Activated CD4-positive, alpha-beta T cell treated with anti-CD3 and anti-CD28 coated beads for 24 hours (primary cell): ENCODE measurements around the gene SKI.

Experiments
- DNase-seq, 2 donors: peaks; one replicate each; pipeline ENCODE4 v3.0.0-alpha.2; 2020; ENCODE audit warnings: low read depth in 2 of 2

SKI gene

DNA sequence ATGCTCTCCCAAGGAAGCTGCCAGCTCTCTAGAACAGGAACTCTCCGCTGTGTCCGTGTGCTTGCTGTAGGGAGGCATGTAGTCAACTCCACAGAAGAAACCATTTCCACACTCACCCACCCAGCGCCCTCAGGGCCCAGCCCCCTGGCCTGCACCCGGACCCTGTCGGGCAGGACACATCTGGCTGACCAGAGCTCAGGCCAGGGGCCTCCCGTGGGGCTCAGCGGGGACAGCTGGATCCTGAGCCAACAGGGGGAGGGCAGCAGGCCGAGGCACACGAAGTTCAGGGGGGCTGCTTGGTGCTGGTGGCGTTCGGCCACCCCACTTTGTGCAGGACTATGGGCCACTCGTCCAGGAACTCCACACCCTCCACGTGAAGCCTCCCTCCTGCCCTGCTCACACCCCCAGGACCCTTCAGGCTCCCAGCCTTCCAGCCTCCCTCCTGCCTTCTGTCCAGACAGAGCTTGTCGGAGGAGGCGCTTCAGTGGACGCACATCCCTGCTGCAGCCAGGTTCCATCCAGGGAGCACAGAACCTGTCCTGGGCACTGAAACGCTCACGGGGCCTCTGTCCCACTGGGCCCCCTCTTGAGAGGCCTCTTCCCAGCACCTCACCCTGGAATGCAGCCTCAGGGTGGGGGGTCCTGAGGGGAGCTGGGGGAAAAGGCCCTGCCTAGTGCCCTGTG lies 18.6 kb upstream of the SKI start:
- DNase-seq: no peak

GRCh38 chr1:2210084-2210653 lies 17.9 kb upstream of the SKI start:
- no peak for DNase-seq

DNA sequence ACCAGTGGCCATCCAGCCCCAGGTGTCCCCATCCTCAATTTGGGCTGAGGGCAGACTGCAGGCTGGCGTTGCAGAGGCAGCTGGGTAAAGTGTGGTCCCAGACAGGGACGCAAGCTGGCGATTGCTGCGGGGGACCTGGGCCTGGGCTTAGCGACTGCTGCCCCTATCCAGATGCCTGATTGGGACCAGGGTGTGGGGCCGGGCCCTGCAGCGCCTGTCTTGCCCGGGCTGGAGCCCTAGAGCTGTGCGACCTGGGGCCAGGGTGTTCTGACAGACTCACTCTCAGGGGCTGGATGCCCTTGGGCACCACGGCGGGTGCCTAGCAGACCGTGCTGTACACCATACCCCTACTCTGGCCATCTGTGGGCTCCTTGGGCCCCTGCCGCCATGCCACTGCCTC lies 17.3 kb upstream of the SKI start:
- no peak for DNase-seq

DNA sequence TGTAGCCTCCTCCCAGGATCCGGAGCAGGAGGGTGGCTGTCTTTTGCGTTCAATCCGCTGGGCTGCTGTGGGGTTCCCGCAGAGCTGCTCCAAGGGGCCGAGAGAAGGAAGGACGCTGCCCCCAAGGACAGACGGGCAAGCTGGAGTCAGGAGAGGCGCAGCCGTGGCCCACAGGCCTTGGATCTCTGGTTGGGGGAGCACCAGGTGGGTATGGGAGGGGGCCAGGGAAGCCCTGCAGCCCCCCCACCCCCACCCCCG lies 15.9 kb upstream of the SKI start:
- no peak for DNase-seq

GRCh38 chr1:2212532-2213491 lies 15.3 kb upstream of the SKI start:
- DNase-seq: peak in 1 of 2 donors; percentile 36

GRCh38 chr1:2213576-2214505 lies 14.3 kb upstream of the SKI start:
- no peak for DNase-seq

DNA sequence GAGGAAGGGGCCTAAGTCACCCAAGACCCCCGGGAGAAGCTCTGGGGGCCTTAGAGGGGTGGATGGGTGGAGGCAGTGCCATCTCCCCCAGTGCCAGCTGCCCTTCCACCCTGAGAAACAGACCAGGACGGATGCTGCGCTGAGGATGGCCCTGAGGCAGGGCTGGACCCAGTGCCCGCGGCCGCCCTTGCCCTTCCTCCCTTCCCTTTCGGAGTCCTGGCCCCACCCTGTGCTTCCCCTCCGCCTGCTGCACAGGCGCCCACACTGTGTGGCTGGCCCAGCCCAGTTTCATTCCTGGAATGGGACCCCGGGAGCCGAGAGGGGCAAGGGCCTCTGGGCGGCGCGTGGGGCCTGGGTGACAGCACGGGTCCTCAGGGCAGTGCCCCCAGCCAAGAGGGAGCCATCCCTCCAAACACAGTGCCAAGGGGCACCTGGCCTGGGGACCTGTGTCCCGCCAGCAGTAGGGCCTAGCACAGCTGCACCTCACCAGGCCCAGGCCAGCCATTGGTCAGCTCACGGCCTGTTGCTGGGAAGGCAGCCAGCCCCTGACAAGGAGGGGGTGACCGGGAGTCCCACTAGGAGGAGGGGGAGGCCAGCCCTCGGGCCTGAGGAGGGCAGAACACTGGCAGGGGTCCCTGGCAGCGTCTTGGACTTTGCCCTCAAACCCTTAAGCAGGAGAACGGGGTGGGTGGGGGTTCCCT lies 13.4 kb upstream of the SKI start:
- no peak for DNase-seq

DNA sequence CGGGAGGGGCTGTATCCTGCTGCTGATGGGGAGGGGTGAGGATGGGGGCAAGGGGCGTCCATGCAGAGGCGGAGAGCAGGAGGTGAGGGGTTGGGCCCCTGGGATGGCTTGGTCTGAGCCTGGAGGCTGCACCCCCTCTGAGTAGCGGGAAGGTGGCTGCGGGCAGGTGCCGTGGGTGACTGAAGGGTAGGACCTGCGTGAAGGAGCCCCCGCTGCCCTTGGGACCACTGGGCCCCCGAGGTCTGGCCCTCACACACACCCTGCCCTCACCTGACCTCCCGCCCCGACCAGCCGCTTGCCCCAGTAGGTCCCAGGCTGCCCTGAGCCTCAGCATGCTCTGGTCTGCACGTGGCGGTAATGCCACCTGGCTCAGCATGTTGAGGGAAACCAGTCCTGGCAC lies 12.8 kb upstream of the SKI start:
- no peak for DNase-seq

- DNase-seq: no peak
These were observed 12.0 kb upstream of the SKI start for GRCh38 chr1:2215909-2216766.

DNA sequence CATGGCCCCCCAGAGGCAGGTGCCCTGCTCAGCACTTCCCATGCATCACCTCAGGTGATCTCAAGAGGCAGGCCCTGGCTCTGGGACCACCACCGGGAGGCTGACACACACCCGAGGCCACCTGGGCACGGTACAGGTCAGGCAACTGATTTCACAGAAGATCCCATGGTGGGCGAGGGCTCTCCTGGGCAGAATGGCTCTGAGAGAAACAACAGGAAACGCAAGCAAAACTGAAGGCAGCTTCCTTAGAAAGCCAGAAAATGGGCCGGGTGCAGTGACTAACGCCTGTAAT lies 11.4 kb upstream of the SKI start:
- no peak for DNase-seq

DNA sequence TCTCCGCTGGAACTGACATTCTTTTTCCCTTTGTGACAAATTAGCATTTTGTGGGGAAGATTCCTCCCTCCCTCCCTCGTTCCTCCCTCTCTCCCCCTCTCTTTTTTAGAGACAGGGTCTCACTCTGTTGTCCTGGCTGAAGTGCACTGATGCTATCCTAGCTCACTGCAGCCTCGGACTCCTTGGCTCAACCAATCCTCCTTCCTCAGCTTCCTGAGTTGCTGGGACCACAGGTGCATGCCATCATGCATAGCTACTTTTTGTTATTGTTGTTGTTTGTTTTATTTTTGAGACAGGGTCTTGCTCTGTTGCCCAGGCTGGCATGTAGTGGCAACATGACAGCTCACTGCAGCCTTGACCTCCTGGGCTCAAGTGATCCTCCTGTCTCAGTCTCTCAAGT lies 6.8 kb upstream of the SKI start:
- no peak for DNase-seq

GRCh38 chr1:2224170-2224584 lies 3.9 kb upstream of the SKI start:
- no peak for DNase-seq

GRCh38 chr1:2224631-2225428 lies 3.3 kb upstream of the SKI start:
- no peak for DNase-seq

DNA sequence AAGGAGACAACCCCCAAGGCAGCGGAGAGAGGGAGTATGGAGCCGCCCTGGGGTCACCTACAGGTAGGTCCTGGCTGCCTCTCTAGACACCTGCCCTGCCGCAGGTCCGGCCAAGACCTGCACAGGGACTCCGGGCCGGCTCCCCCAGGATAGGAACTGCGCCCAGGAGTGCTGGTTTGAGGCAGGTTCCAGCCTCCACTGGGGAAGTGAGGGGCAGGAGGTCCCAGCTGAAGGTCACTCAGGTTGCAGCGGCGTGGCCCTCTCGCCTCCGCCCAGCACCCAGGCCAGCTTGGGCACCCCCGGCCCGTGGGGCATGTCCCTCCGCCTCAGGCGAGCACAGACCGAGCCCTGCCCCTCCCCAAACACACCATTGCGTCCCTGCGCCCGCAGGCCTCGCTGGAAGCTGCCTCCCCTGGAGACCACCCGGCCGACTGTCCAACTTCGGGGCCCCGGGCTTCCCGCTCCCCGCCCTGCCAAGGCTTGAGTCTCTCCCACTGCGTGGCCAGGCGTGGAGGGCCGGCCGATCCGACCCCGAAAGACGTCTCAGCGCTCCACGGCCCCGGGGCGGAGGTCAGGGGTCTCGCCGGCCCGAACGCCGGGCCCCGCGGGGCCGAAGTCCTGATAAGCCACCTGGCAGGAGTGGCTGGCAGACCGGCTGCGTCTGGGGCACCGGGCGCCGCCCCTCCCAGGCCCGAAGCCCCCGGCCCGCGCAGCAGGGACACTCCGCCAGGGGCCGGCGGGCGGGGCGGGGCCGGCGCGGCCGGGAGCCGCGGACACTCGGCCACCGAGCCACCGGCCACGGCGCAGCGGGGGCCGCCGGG lies 1.4 kb upstream of the SKI start:
- no peak for DNase-seq

GRCh38 chr1:2227346-2228156 lies 568 bp upstream of the SKI start:
- DNase-seq: peak; percentile 89 to 91

GRCh38 chr1:2228694-2229036 lies 546 bp downstream of the SKI start:
- no peak for DNase-seq

- DNase-seq: peak in 1 of 2 donors; percentile 31
These were observed 1.1 kb downstream of the SKI start for GRCh38 chr1:2229037-2229864.
